Measurements from ENCODE around the gene SLC6A4. TPM values are rescaled to one million over a fixed set of nuclear protein-coding genes. Genes with fewer than 3 reads are reported as not detected.
A peak's percentile ranks its signal among the peaks of the same experiment; 100 is the strongest.
"Not testable (repeated sequence)": the region's sequence is repeated elsewhere in the genome, so short reads cannot be mapped to it uniquely, and the experiment has no call there.

The SLC6A4 gene
- total RNA-seq, 1 donor from 2014 or later, result not detected

GRCh38 chr17:30234964-30235363 lies 533 bp downstream of the SLC6A4 start:
- TF ChIP-seq CTCF (IDR thresholded peaks at IDR 0.05; ENCODE audit: insufficient read depth, low read length, severe bottlenecking), result no peak
- no peak for FAIRE-seq
- no peak for DNase-seq (ENCODE audit: low read depth)
- no peaks in the 10 kb centered on the region for H3K36me3 ChIP-seq (ENCODE audit: control insufficient read depth, insufficient read depth, low read length)
- peaks cover 32% of the 10 kb centered on the region for H3K27me3 ChIP-seq (ENCODE audit: control insufficient read depth, insufficient read depth, low read length)
- peak overlapping the region; percentile 31 for H3K4me3 ChIP-seq (ENCODE audit: low read depth, low read length)

GRCh38 chr17:30234296-30234695 lies 1.2 kb downstream of the SLC6A4 start:
- Histone ChIP-seq H3K4me3 (ENCODE audit: low read depth, low read length) (no peak overlapping the region), H3K27me3 (ENCODE audit: control insufficient read depth, insufficient read depth, low read length) (peaks cover 32% of the 10 kb centered on the region), H3K36me3 (ENCODE audit: control insufficient read depth, insufficient read depth, low read length) (no peaks in the 10 kb centered on the region)
- no peak for TF ChIP-seq CTCF (IDR thresholded peaks at IDR 0.05; ENCODE audit: insufficient read depth, low read length, severe bottlenecking)
- FAIRE-seq (no peak), DNase-seq (ENCODE audit: low read depth) (no peak)

- H3K36me3 ChIP-seq (ENCODE audit: control insufficient read depth, insufficient read depth, low read length), result no peaks in the 10 kb centered on the region
- FAIRE-seq (peak; percentile 68), DNase-seq (ENCODE audit: low read depth) (no peak)
- H3K4me3 ChIP-seq (ENCODE audit: low read depth, low read length), result no peak overlapping the region
- TF ChIP-seq CTCF (IDR thresholded peaks at IDR 0.05; ENCODE audit: insufficient read depth, low read length, severe bottlenecking), result no peak
- H3K27me3 ChIP-seq (ENCODE audit: control insufficient read depth, insufficient read depth, low read length), result peaks cover 29% of the 10 kb centered on the region
Observed at GRCh38 chr17:30232824-30233427, 2.6 kb downstream of the SLC6A4 start.

GRCh38 chr17:30232015-30232823 lies 3.3 kb downstream of the SLC6A4 start:
- peaks cover 22% of the 10 kb centered on the region for H3K27me3 ChIP-seq (ENCODE audit: control insufficient read depth, insufficient read depth, low read length)
- FAIRE-seq (no peak), DNase-seq (ENCODE audit: low read depth) (no peak)
- no peak overlapping the region for H3K4me3 ChIP-seq (ENCODE audit: low read depth, low read length)
- H3K36me3 ChIP-seq (ENCODE audit: control insufficient read depth, insufficient read depth, low read length), result no peaks in the 10 kb centered on the region
- no peak for TF ChIP-seq CTCF (IDR thresholded peaks at IDR 0.05; ENCODE audit: insufficient read depth, low read length, severe bottlenecking)

- Histone ChIP-seq H3K36me3 (ENCODE audit: control insufficient read depth, insufficient read depth, low read length) (no peaks in the 10 kb centered on the region), H3K27me3 (ENCODE audit: control insufficient read depth, insufficient read depth, low read length) (peaks cover 17% of the 10 kb centered on the region), H3K4me3 (ENCODE audit: low read depth, low read length) (no peak overlapping the region)
- no peak for TF ChIP-seq CTCF (IDR thresholded peaks at IDR 0.05; ENCODE audit: insufficient read depth, low read length, severe bottlenecking)
- FAIRE-seq, result peak; percentile 89
- DNase-seq (ENCODE audit: low read depth), result peak; percentile 29
Observed at GRCh38 chr17:30230596-30231125, 4.8 kb downstream of the SLC6A4 start.

GRCh38 chr17:30230009-30230408 lies 5.5 kb downstream of the SLC6A4 start:
- H3K36me3 ChIP-seq (ENCODE audit: control insufficient read depth, insufficient read depth, low read length); FAIRE-seq; H3K4me3 ChIP-seq (ENCODE audit: low read depth, low read length); DNase-seq (ENCODE audit: low read depth): not testable (repeated sequence)
- H3K27me3 ChIP-seq (ENCODE audit: control insufficient read depth, insufficient read depth, low read length), result peaks cover 13% of the 10 kb centered on the region
